NCI-H748 treated with DMSO at 0.1 percent for 48 hours (cell line): ENCODE results near the gene PIGT.
"Not testable (repeated sequence)": the region's sequence is repeated elsewhere in the genome, so short reads cannot be mapped to it uniquely, and the experiment has no call there.

Experiments
- DNase-seq: peaks from one replicate; lab custom pipeline; 2025; lab: John Stamatoyannopoulos, UW

The PIGT gene

DNA sequence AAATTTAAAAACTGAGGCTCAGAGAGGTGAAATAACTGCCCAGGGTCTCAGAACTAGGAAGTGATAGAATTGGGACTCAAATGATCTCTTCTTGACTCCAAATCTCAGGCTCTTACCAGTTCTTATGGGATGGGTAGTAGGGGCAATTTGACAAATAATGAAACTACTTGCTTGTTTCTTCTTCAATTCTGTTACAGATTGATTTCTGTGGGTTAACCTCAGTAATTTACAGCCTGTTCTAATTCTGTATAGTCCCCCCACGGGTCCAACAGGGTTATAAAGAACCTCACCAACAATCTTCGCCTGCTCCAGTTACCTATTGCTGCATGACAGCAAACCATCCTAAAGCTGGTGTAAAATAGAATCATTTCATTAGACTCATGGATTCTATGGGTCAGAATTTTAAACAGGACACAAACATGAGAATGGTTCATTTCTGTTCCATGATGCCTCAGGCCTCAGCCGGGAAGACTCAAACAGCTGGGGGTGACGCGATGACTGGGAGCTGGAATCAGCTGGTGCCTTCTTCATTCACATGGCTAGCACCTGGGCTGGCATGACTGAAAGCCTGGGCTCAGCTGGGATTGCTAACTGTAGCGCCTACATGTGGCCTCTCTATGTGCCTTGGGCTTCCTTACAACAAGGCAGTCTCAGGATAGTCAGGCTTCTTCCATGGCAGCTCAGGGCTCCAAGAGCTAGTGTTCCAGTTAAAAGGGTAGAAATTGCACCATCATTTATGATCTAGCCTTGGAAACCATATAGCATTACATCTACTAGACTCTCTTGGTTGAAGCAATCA, 47.0 kb downstream of the PIGT start:
- DNase-seq, result no peak

DNA sequence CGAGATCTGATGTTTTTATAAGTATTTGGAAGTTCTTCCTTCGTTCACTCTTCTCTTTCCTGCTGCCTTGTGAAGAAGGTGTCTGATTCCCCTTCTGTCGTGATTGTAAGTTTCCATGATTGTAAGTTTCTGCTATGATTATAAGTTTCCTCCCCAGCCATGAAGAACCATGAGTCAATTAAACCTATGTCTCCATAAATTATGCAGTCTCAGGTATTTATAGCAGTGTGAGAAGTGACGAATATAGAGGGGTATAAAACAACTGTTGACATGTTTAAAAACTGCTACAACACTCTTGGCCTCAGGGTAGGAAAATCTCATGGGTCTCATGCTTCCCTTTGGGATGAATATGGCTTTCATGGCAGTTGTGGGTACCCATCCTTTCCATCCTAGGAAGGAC, 47.8 kb downstream of the PIGT start:
- DNase-seq, result no peak

DNA sequence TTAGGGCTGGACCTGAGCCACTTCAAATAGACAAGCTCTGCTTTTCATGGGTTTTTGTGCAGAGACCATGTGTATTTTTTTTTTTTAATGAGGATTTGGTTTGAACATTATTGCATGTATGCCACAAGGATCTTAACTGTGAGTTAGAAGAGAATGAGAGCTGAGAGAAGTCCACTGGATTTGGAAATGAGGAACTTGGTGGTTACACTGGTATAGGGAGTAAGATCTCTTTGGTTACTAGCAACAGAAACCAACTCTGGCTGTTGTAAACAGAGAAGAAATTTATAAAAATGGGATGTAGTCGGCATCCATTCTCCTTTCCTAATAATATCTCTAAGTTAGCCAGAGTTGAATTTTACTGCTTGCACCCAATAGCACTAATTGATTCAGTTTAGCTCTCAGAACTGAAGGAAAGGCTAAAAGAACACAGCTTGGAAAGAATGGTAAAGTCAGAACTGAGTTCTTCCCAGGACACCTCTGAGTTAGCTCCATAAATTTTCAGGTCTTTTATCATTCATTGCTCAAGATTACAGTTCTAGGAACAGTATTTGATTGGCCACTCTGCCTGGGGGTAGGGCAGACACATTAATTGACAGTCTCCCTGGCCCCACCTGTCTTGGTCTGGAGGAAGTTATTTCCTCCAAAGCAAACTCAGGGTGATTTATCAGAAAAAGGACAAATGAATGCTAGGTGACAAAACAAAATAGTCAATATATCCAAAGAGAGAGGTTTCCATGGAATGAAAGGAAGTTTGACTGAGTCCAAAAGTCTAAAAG, 49.7 kb downstream of the PIGT start:
- DNase-seq, result no peak

DNA sequence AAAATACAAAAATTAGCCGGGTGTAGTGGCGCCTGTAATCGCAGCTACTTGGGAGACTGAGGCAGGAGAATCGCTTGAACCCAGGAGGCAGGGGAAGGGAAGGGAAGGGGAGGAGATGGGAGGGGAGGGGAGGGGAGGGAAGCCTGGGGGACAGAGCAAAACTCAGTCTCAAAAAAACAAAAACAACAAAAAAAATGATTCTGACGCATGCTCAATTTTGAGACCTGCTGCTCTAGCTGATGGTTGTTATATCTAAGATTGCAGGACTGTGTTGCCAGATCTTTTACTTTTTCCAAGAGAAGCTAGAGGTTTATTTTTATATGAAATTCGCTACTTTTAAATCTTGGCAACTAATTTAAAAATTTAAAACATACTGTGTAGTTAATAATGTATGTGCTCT, 51.2 kb downstream of the PIGT start:
- DNase-seq, result no peak

DNA sequence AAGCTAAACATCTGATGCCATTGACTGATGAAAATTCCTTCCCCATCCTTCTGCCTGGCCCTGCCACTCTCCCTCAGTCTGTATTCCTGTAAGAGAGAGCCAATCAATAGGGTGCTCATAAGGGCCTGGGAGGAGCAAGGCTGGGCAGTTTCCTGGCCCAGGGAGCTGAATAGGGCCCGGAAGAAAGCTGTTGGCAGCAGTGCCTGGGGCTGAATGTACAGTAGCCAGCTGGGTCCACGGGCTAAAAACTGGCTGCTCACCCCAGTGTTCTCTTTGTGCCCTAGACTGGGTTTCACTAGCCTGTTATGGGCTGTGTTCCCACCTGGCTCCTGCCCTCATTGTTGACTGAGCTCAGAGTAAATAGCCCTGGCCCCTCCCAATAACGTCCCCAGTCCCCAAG, 51.9 kb downstream of the PIGT start:
- DNase-seq, result no peak

DNA sequence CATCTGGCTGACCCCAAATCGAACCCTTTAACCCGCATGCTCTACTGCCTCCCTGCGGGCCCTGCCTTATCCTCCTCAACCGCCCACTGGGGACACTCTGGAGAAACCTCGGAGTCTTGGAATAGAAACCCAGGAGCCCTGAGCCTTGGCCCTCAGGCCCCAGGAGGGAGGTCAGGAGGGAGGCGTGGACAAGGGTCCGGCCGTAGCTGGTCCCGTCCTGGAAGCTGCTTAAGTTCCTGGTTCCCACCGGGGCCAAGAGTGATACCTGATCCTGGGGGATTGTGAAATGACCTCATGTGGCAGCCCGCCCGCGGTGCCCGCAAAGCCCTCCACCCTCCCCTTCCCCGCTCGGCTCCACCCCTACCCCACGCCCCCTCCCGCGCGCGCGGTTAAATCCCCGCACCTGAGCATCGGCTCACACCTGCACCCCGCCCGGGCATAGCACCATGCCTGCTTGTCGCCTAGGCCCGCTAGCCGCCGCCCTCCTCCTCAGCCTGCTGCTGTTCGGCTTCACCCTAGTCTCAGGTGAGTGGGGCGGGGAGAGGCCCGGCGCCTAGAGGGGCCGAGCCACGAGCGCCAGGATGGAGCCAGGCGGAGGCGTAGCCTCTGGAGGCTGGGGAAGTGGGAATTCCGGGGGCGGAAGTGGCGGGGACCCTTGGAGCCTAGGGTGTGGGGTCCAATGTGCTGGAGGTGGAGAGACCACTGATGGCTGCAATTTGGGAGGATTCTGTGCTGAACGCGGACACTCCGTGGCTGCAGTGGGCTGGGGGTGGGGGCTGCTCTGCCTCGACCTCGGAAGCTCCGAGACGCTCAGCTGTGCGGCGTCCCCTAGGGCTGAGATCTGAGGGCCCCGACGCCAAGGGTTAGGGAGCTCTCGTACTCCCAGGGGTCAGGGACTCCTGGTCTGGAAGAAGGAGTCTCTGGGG, 53.7 kb downstream of the PIGT start, which contains the start of gene WFDC2:
TSS of gene WFDC2 (plus strand) at position 418 of the 926 bp plus-strand sequence. CDS start at position 447, 29 bp downstream.
- DNase-seq, result no peak

DNA sequence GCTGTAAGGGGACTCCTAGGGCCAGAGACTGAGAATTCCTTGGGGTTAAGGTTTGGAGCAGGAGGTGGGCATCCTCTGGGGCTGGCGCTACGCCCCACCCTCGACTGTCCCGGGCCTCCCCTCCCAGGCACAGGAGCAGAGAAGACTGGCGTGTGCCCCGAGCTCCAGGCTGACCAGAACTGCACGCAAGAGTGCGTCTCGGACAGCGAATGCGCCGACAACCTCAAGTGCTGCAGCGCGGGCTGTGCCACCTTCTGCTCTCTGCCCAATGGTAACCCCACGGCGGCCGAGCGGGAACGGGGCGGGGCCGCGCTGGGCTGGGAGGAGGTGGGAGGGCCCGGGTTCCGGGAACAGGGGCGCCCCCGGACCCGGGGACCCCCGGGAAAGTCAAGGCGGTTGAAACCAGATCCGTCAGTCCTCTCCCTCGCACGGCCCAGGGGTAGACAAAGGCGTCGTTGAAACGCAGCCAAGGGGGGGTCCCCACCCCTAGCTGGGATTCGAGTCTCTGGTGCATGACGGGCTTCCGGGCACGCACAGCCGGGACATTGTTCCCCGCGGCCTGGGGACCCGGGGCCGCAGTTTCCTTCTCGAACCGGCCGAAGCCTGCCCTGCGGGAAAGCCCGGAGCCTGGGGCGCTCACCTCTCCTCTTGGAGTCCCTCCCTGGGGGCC, 54.5 kb downstream of the PIGT start:
- DNase-seq, result no peak

DNA sequence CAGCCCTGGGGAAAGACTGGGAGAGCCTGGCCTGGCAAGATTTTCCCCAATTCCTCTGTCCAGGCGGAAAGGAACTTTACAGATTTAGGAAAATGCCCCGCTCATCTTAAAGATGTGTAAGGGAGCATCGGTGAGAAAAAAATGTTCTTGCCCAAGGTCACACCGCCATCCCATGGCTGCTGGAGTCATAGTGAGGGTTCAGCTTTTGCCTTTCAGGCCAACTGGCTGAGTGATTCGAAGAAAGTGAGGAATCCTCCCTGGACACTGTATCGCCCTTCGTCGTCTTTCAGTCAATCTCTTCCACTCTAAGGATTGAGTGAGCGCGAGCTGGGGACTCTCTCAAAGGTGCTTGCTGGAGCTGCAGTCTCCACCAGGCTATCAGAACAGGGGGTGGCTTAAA, 55.0 kb downstream of the PIGT start:
- DNase-seq, result no peak

DNA sequence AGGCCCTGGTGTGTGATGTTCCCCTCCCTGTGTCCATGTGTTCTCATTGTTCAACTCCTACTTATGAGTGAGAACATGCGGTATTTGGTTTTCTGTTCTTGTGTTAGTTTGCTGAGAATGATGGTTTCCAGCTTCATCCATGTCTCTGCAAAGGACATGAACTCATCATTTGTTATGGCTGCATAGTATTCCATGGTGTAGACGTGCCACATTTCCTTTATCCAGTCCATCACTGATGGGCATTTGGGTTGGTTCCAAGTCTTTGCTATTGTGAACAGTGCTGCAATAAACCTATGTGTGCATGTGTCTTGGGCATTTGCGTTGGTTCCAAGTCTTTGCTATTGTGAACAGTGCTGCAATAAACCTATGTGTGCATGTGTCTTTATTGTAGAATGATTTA, 56.3 kb downstream of the PIGT start:
- DNase-seq, result not testable (repeated sequence)
